Measurements from ENCODE around the gene MALL.
"Not testable (repeated sequence)": the region's sequence is repeated elsewhere in the genome, so short reads cannot be mapped to it uniquely, and the experiment has no call there.

The MALL gene

GRCh38 chr2:110115291-110116032, at the start of gene MALL:
TSS of gene MALL (minus strand) at chr2:110115822. CDS start at chr2:110115792, 30 bp downstream.
- no peak within 1 kb of the TSS for H3K27ac ChIP-seq (ENCODE audit: low read length)

GRCh38 chr2:110157153-110157793, 41.7 kb upstream of the MALL start:
- Histone ChIP-seq H3K4me1 (ENCODE audit: low read length) (no peaks in the 10 kb centered on the region), H3K4me2 (ENCODE audit: low read length) (peak overlapping the region; percentile 54), H3K27ac (ENCODE audit: low read length) (no peak overlapping the region), H2AFZ (ENCODE audit: low read depth, low read length) (peak overlapping the region; percentile 90), H3K9ac (ENCODE audit: low read length) (no peak overlapping the region), H3K4me3 (ENCODE audit: low read length) (peak overlapping the region; percentile 53), H3K27me3 (ENCODE audit: low read depth, low read length) (no peaks in the 10 kb centered on the region), H3K36me3 (replicated peaks; ENCODE audit: low read depth, low read length) (no peaks in the 10 kb centered on the region), H4K20me1 (ENCODE audit: insufficient read depth, low read length) (no peaks in the 10 kb centered on the region), H3K9me3 (ENCODE audit: insufficient read depth, low read length) (no peaks in the 10 kb centered on the region), H3K79me2 (ENCODE audit: low read length) (no peaks in the 10 kb centered on the region)
- peak; percentile 81 for TF ChIP-seq CTCF (IDR thresholded peaks at IDR 0.05; ENCODE audit: low read depth, low read length)
- no peak for TF ChIP-seq EZH2phosphoT487 (IDR thresholded peaks at IDR 0.05; ENCODE audit: low read depth)

More at GRCh38 chr2:110115291-110116032, at the start of gene MALL:
- Histone ChIP-seq H3K4me3 (ENCODE audit: low read length) (no peak within 1 kb of the TSS), H3K9ac (ENCODE audit: low read length) (no peak within 1 kb of the TSS), H3K4me2 (ENCODE audit: low read length) (no peak within 1 kb of the TSS), H3K36me3 (replicated peaks; ENCODE audit: low read depth, low read length) (no peaks in the 10 kb centered on the region), H2AFZ (ENCODE audit: low read depth, low read length) (no peak within 1 kb of the TSS), H3K4me1 (ENCODE audit: low read length) (no peaks in the 10 kb centered on the region), H3K79me2 (ENCODE audit: low read length) (no peaks in the 10 kb centered on the region), H3K27me3 (ENCODE audit: low read depth, low read length) (peaks cover 4% of the 10 kb centered on the region; the same call in 1 of the 2 replicates), H4K20me1 (ENCODE audit: insufficient read depth, low read length) (no peaks in the 10 kb centered on the region), H3K9me3 (ENCODE audit: insufficient read depth, low read length) (no peaks in the 10 kb centered on the region)
- TF ChIP-seq EZH2phosphoT487 (IDR thresholded peaks at IDR 0.05; ENCODE audit: low read depth) (no peak), CTCF (IDR thresholded peaks at IDR 0.05; ENCODE audit: low read depth, low read length) (no peak)

GRCh38 chr2:110154828-110155227, 39.2 kb upstream of the MALL start:
- H3K27ac ChIP-seq (ENCODE audit: low read length); H2AFZ ChIP-seq (ENCODE audit: low read depth, low read length); H3K4me2 ChIP-seq (ENCODE audit: low read length); H3K9ac ChIP-seq (ENCODE audit: low read length); H3K4me3 ChIP-seq (ENCODE audit: low read length); H3K27me3 ChIP-seq (ENCODE audit: low read depth, low read length); H3K9me3 ChIP-seq (ENCODE audit: insufficient read depth, low read length); H3K4me1 ChIP-seq (ENCODE audit: low read length); H3K79me2 ChIP-seq (ENCODE audit: low read length); H4K20me1 ChIP-seq (ENCODE audit: insufficient read depth, low read length); H3K36me3 ChIP-seq (replicated peaks; ENCODE audit: low read depth, low read length): not testable (repeated sequence)

GRCh38 chr2:110154188-110154587, 38.6 kb upstream of the MALL start:
- not testable (repeated sequence) for H3K36me3 ChIP-seq (replicated peaks; ENCODE audit: low read depth, low read length); H3K27me3 ChIP-seq (ENCODE audit: low read depth, low read length); H3K9me3 ChIP-seq (ENCODE audit: insufficient read depth, low read length); H2AFZ ChIP-seq (ENCODE audit: low read depth, low read length); H3K27ac ChIP-seq (ENCODE audit: low read length); H3K4me2 ChIP-seq (ENCODE audit: low read length); H3K4me3 ChIP-seq (ENCODE audit: low read length); H3K9ac ChIP-seq (ENCODE audit: low read length); H3K4me1 ChIP-seq (ENCODE audit: low read length); H4K20me1 ChIP-seq (ENCODE audit: insufficient read depth, low read length); H3K79me2 ChIP-seq (ENCODE audit: low read length)

GRCh38 chr2:110153416-110153815, 37.8 kb upstream of the MALL start:
- H2AFZ ChIP-seq (ENCODE audit: low read depth, low read length): no peak overlapping the region
- H3K4me3 ChIP-seq (ENCODE audit: low read length): no peak overlapping the region
- H3K27me3 ChIP-seq (ENCODE audit: low read depth, low read length): peaks cover 5% of the 10 kb centered on the region
- no peak for TF ChIP-seq CTCF (IDR thresholded peaks at IDR 0.05; ENCODE audit: low read depth, low read length)
- no peak for TF ChIP-seq EZH2phosphoT487 (IDR thresholded peaks at IDR 0.05; ENCODE audit: low read depth)
- no peaks in the 10 kb centered on the region for H3K36me3 ChIP-seq (replicated peaks; ENCODE audit: low read depth, low read length)
- no peak overlapping the region for H3K27ac ChIP-seq (ENCODE audit: low read length)
- no peaks in the 10 kb centered on the region for H3K9me3 ChIP-seq (ENCODE audit: insufficient read depth, low read length)
- no peak overlapping the region for H3K4me2 ChIP-seq (ENCODE audit: low read length)
- H3K79me2 ChIP-seq (ENCODE audit: low read length): no peaks in the 10 kb centered on the region
- H4K20me1 ChIP-seq (ENCODE audit: insufficient read depth, low read length): no peaks in the 10 kb centered on the region
- H3K9ac ChIP-seq (ENCODE audit: low read length): no peak overlapping the region
- no peaks in the 10 kb centered on the region for H3K4me1 ChIP-seq (ENCODE audit: low read length)

Data from OCI-LY3 (cell line).